Mesenchymal stem cell (in vitro differentiated cells and primary cell): ENCODE measurements around the gene ATP5F1D.

Experiments
- DNase-seq: peaks from one replicate; pipeline ENCODE4 v3.0.0-alpha.2; 2013
- H2AFZ ChIP-seq: one replicate; pipeline ENCODE4 v1.6.1; 2013; ENCODE audit warnings: low read depth, mild to moderate bottlenecking, control low read depth, inconsistent platforms, low read length, moderate library complexity
- H2AK5ac ChIP-seq: 2 replicates; pipeline ENCODE4 v1.6.1; 2013; ENCODE audit warnings: low read length, moderate library complexity, mild to moderate bottlenecking, inconsistent platforms; ENCODE audit not compliant: severe bottlenecking
- H2BK120ac ChIP-seq: one replicate; pipeline ENCODE4 v1.6.1; 2013; ENCODE audit warnings: low read depth, mild to moderate bottlenecking, inconsistent platforms, low read length, moderate library complexity
- H2BK12ac ChIP-seq, 2 experiments: one replicate each; pipeline ENCODE4 v1.6.1; 2013; ENCODE audit warnings: inconsistent platforms in 2 of 2, low read length in 2 of 2, mild to moderate bottlenecking in 2 of 2, moderate library complexity in 2 of 2, control low read depth in 1 of 2
- H2BK15ac ChIP-seq: one replicate; pipeline ENCODE4 v1.6.1; 2013; ENCODE audit warnings: mild to moderate bottlenecking, low read depth, inconsistent platforms; ENCODE audit not compliant: poor library complexity, severe bottlenecking
- H2BK5ac ChIP-seq: 2 replicates; pipeline ENCODE4 v1.6.1; 2013; ENCODE audit warnings: low read depth, mild to moderate bottlenecking, low read length, control low read depth, inconsistent platforms; ENCODE audit not compliant: poor library complexity, severe bottlenecking
- H3K14ac ChIP-seq, 2 experiments: one replicate each; pipeline ENCODE4 v1.6.1; 2013; ENCODE audit warnings: inconsistent platforms in 2 of 2, low read length in 2 of 2, control low read depth in 1 of 2, mild to moderate bottlenecking in 1 of 2, moderate library complexity in 1 of 2
- H3K18ac ChIP-seq, 2 experiments: one replicate each; pipeline ENCODE4 v1.6.1; 2013; ENCODE audit warnings: inconsistent platforms in 2 of 2, low read length in 2 of 2, control low read depth in 1 of 2, low read depth in 1 of 2, mild to moderate bottlenecking in 1 of 2
- H3K23ac ChIP-seq, 2 experiments: one replicate each; pipeline ENCODE4 v1.6.1; 2013; ENCODE audit warnings: inconsistent platforms in 2 of 2, low read length in 2 of 2, mild to moderate bottlenecking in 2 of 2, moderate library complexity in 2 of 2, control low read depth in 1 of 2
- H3K27ac ChIP-seq: 2 replicates; pipeline ENCODE4 v1.5.1; 2013; ENCODE audit warnings: mild to moderate bottlenecking, moderate library complexity, low read length, control low read depth, inconsistent platforms; ENCODE audit not compliant: poor library complexity, severe bottlenecking
- H3K27me3 ChIP-seq, 2 experiments: 2 replicates each; pipeline versions ENCODE4 v1.6.1 to v1.7.0; 2013; ENCODE audit warnings: low read length in 2 of 2, mild to moderate bottlenecking in 2 of 2, moderate library complexity in 2 of 2, control low read depth in 1 of 2, inconsistent platforms in 1 of 2; ENCODE audit not compliant: control insufficient read depth in 1 of 2, insufficient read depth in 1 of 2
- H3K36me3 ChIP-seq, 2 experiments: 2 replicates each; pipeline versions ENCODE4 v1.6.1 to v1.7.0; 2013; ENCODE audit warnings: low read length in 2 of 2, control low read depth in 1 of 2, inconsistent platforms in 1 of 2, low read depth in 1 of 2, mild to moderate bottlenecking in 1 of 2; ENCODE audit not compliant: insufficient read depth in 2 of 2, control insufficient read depth in 1 of 2
- H3K4ac ChIP-seq, 2 experiments: one replicate each; pipeline ENCODE4 v1.6.1; 2013; ENCODE audit warnings: inconsistent platforms in 2 of 2, low read length in 2 of 2, mild to moderate bottlenecking in 2 of 2, moderate library complexity in 2 of 2, control low read depth in 1 of 2, low read depth in 1 of 2
- H3K4me1 ChIP-seq: 2 replicates; pipeline ENCODE4 v1.6.1; 2013; ENCODE audit warnings: low read depth, low read length, control low read depth; ENCODE audit not compliant: control insufficient read depth, insufficient read depth
- H3K4me2 ChIP-seq: 2 replicates; pipeline ENCODE4 v1.6.1; 2013; ENCODE audit warnings: low read length, mild to moderate bottlenecking, inconsistent platforms; ENCODE audit not compliant: poor library complexity, severe bottlenecking
- H3K4me3 ChIP-seq, 2 experiments: 2 replicates each; pipeline versions ENCODE4 v1.5.1 to v1.7.0; 2013; ENCODE audit warnings: low read length in 2 of 2, mild to moderate bottlenecking in 2 of 2, control low read depth in 1 of 2, low read depth in 1 of 2; ENCODE audit not compliant: insufficient read depth in 1 of 2
- H3K79me1 ChIP-seq: replicated peaks from 2 replicates; pipeline ENCODE4 v1.6.1; 2013; ENCODE audit warnings: mild to moderate bottlenecking, control low read depth, low read length, inconsistent platforms; ENCODE audit not compliant: poor library complexity, severe bottlenecking
- H3K9ac ChIP-seq: 2 replicates; pipeline ENCODE4 v1.7.0; 2013; ENCODE audit warnings: mild to moderate bottlenecking, low read length, moderate library complexity
- H3K9me3 ChIP-seq: 2 replicates; pipeline ENCODE4 v1.7.0; 2013; ENCODE audit warnings: mild to moderate bottlenecking, low read length; ENCODE audit not compliant: control insufficient read depth
- H4K8ac ChIP-seq: one replicate; pipeline ENCODE4 v1.6.1; 2013; ENCODE audit warnings: inconsistent platforms, mild to moderate bottlenecking, low read length, moderate library complexity
- H4K91ac ChIP-seq: one replicate; pipeline ENCODE4 v1.6.1; 2013; ENCODE audit warnings: mild to moderate bottlenecking, low read length, inconsistent platforms
- WGBS: methylation state at CpG from one replicate; pipeline ENCODE4 v1.1.7; 2013; ENCODE audit warnings: mixed read lengths; 5-methylcytosine and 5-hydroxymethylcytosine counted together

ATP5F1D gene

DNA sequence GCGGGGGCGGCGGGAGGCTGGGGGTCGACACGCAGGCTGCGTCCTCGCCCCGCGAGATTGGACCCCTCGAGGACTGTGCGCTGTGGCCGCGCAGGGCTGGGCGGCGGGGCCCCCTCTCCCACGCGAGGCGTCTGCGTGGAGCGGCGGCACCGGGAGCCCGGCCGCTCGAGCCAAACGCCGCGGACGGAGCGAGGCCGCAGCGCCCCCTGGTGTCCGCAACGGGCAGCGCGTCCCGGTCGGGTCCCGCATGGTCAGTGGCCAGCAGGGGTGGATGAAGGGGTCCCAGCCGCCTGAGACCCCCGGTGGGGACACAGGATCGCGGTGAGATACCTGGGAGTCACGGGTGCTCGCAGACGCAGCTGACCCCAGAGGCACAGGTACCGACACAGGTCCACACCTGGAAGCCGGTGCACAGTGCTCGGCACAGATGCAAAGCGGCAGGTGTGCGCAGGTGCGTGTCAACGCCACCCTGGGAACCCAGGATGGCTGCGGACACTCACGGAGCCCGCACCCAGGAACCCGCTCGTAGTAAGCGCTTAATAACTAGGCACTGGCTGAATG, 25.4 kb downstream of the ATP5F1D start:
- Histone ChIP-seq H4K91ac (peak overlapping the region; percentile 86), H3K4me2 (peak overlapping the region; percentile 91), H2AK5ac (no peak overlapping the region), H2BK12ac (peak overlapping the region in 1 of 2 experiments; percentile 99), H3K27ac (no peak overlapping the region), H2BK120ac (no peak overlapping the region), H3K27me3 (no peaks in the 10 kb centered on the region), H2AFZ (no peak overlapping the region), H3K36me3 (peaks cover 13 to 25% of the 10 kb centered on the region in 2 experiments), H3K79me1 (peaks cover 8% of the 10 kb centered on the region), H3K14ac (peak overlapping the region in 1 of 2 experiments; percentile 66), H4K8ac (peak overlapping the region; percentile 4), H2BK15ac (peak overlapping the region; percentile 67), H3K9me3 (no peaks in the 10 kb centered on the region), H2BK5ac (no peak overlapping the region), H3K23ac (peak overlapping the region in 1 of 2 experiments; percentile 85), H3K4me3 (peak overlapping the region; percentile 62 to 86), H3K4me1 (peaks cover 72% of the 10 kb centered on the region), H3K9ac (peak overlapping the region; percentile 86), H3K4ac (peak overlapping the region in 1 of 2 experiments; percentile 76), H3K18ac (peak overlapping the region in 1 of 2 experiments; percentile 97)
- DNase-seq, result no peak
- WGBS, result 3% methylated on average over 55 of the region's 59 CpGs

DNA sequence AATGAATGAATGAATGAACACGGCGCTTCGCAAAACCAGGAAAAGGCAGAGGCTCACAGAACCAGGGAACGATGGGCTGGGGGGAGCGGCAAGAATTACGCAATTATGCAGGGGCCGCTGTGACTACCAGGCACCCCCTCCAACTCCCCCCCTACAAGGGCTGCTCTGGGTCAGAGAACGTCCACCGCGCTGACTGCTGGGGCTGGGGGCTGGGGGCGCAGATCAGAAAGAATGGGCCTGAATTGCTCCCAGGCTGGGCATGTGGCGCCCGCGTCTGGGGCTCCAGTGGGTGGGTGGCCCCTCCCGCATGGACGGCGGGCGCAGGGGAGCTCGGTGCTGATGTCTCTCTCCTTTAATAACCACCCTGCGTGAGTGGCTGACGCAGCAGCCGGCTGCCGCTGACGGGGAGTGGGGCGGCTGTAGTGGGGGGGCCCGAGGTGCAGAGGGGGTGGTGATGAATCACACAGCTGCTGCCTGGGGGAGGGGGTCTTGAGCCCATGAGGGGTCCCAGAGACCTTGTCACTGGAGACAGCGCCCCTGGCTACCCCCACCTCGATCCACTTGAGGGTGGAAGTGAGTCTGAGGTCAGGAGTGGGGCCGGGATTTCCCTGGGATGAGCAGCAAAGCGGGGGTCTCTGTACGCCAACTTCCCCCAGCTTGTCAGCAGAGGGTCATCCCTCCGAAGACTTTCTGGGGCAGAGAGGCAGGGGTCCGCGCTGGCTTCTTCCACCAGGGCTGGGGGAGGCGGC, 26.1 kb downstream of the ATP5F1D start:
- Histone ChIP-seq H3K14ac (no peak overlapping the region), H3K36me3 (peaks cover 20 to 31% of the 10 kb centered on the region in 2 experiments), H3K4me2 (peak overlapping the region; percentile 91), H3K27ac (no peak overlapping the region), H3K23ac (peak overlapping the region in 1 of 2 experiments; percentile 68), H4K91ac (no peak overlapping the region), H2AFZ (no peak overlapping the region), H3K18ac (peak overlapping the region; percentile 9 to 70), H2BK120ac (peak overlapping the region; percentile 83), H2BK5ac (peak overlapping the region; percentile 4), H2BK12ac (peak overlapping the region; percentile 40 to 87), H4K8ac (no peak overlapping the region), H3K4me1 (peaks cover 68% of the 10 kb centered on the region), H3K9ac (peak overlapping the region; percentile 86), H3K79me1 (peaks cover 8% of the 10 kb centered on the region), H3K4ac (peak overlapping the region; percentile 9 to 85), H3K27me3 (no peaks in the 10 kb centered on the region), H3K4me3 (peak overlapping the region in 1 of 2 experiments; percentile 86), H2AK5ac (no peak overlapping the region), H3K9me3 (no peaks in the 10 kb centered on the region), H2BK15ac (peak overlapping the region; percentile 88)
- WGBS, result 42% methylated on average over 30 of the region's 35 CpGs
- peak; percentile 75 for DNase-seq

DNA sequence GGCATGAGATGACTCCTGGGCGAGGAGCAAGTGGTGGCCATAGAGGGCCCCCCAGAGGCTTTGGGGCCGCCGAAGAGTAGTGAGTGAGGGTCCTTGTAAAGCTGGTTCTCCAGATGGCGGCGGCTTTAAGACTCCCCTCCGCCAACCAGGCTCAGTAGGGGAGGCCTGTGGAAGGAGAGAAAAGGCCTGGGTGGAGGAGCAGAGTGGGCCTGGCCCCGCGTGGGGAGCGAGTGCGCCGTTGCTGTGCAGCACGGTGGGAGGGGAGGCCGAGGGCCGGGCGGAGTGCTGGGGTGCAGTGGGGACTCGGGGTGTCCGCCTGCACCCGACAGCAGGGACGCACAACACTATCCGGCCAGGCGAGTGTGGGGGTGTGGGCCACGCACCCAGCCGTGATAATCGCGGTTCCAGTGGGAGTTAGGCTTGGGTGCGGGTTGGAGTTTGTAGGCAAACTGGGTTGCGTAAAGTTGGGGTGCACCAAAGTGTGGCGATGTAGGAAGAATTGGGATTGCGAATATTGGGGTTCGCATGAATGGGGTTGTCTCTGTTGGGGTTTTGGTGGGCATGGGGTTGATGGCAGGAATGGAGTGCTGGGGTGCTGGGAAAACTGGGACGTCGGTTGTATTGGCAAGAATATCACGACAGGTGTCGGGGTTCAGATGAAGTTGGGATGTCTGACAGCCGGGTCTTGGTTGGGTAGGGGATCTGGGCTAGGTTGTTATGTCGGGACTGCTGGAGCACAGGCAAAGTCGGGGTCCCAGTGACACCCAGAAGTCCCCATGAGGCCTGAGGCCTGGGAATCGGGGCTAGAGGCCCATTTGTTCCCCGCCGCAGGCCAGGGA, 26.9 kb downstream of the ATP5F1D start:
- H3K79me1 ChIP-seq, result peaks cover 8% of the 10 kb centered on the region
- peak overlapping the region in 1 of 2 experiments; percentile 87 for H2BK12ac ChIP-seq
- peak overlapping the region; percentile 16 to 86 for H3K4me3 ChIP-seq
- peaks cover 67% of the 10 kb centered on the region for H3K4me1 ChIP-seq
- peak overlapping the region; percentile 88 for H2BK15ac ChIP-seq
- H4K8ac ChIP-seq, result no peak overlapping the region
- H4K91ac ChIP-seq, result no peak overlapping the region
- peak overlapping the region in 1 of 2 experiments; percentile 78 for H3K18ac ChIP-seq
- H3K4ac ChIP-seq, result peak overlapping the region; percentile 9 to 85
- no peak overlapping the region for H3K14ac ChIP-seq
- no peak overlapping the region for H3K4me2 ChIP-seq
- H2AFZ ChIP-seq, result no peak overlapping the region
- 64% methylated on average over 40 of the region's 40 CpGs for WGBS
- peak overlapping the region in 1 of 2 experiments; percentile 67 for H3K23ac ChIP-seq
- H3K27ac ChIP-seq, result peak overlapping the region; percentile 56
- no peaks in the 10 kb centered on the region for H3K27me3 ChIP-seq
- no peak for DNase-seq
- peak overlapping the region; percentile 83 for H2BK120ac ChIP-seq
- peak overlapping the region; percentile 64 for H2AK5ac ChIP-seq
- peaks cover 28 to 39% of the 10 kb centered on the region in 2 experiments for H3K36me3 ChIP-seq
- no peaks in the 10 kb centered on the region for H3K9me3 ChIP-seq
- H3K9ac ChIP-seq, result peak overlapping the region; percentile 86
- no peak overlapping the region for H2BK5ac ChIP-seq
